ENCODE results near the gene GRAMD1A. TPM values are rescaled to one million over a fixed set of nuclear protein-coding genes. Genes with fewer than 3 reads are reported as not detected.
A peak's percentile ranks its signal among the peaks of the same experiment; 100 is the strongest.

The GRAMD1A gene
- total RNA-seq, 1 experiment from 2014 or later, result 125 TPM

DNA sequence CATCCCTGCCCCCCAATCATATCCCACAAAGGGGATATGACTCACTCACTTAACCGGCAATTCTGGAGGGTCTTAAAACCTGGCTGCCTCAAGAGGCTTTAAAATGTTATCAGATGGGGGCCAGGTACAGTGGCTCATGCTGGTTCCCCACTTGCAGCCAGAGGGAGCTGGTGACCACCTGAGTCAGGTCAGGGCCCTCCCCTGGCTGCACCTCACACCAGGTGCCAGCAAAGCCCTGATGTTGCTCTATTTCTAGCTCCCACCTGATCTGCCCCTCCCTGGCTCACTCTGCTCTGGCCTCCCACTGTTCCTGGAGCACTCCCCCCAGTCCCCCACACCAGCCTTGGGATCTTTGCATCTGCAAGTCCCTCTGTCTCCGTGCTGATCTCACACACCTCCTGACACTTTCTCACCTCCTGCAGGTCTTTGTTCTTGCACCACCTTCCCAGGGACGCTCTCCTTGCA, 55.6 kb downstream of the GRAMD1A start:
- peak overlapping the region; percentile 4 to 59; a peak in 4 of 5 replicates for H3K4me3 Mint-ChIP-seq
- peak; percentile 94 for DNase-seq
- Histone ChIP-seq H3K9ac (ENCODE audit: extremely low read depth, insufficient read length, low read length) (no peak overlapping the region), H2BK15ac (ENCODE audit: low read depth, low read length) (no peak overlapping the region), H4K20me1 (ENCODE audit: control insufficient read depth, insufficient read depth, insufficient read length) (no peaks in the 10 kb centered on the region), H4K5ac (ENCODE audit: insufficient read length, low read depth, low read length) (no peak overlapping the region), H3K23ac (ENCODE audit: insufficient read length, low read depth, low read length) (no peak overlapping the region), H3K23me2 (ENCODE audit: insufficient read length, low read depth, low read length, poor library complexity, severe bottlenecking) (no peaks in the 10 kb centered on the region), H3K4me2 (ENCODE audit: insufficient read depth, insufficient read length, low read length) (peak overlapping the region; percentile 1), H3K56ac (ENCODE audit: insufficient read length, low read depth, low read length) (no peak overlapping the region), H2BK5ac (ENCODE audit: insufficient read length, low read length) (no peak overlapping the region), H2BK120ac (ENCODE audit: low read depth, low read length, poor library complexity, severe bottlenecking) (no peak overlapping the region), H3K18ac (ENCODE audit: insufficient read length, low read depth, low read length) (no peak overlapping the region), H3K27ac (ENCODE audit: insufficient read length, low read depth, low read length) (no peak overlapping the region), H3T11ph (ENCODE audit: low read length) (no peak overlapping the region), H3K27me3 (ENCODE audit: insufficient read depth, low read length) (no peaks in the 10 kb centered on the region), H3K4ac (ENCODE audit: low read depth, low read length) (no peak overlapping the region), H2AK5ac (ENCODE audit: insufficient read length, low read length) (no peak overlapping the region), H2BK12ac (ENCODE audit: insufficient read length, low read depth, low read length) (no peak overlapping the region), H3K79me2 (ENCODE audit: insufficient read depth, low read length) (no peaks in the 10 kb centered on the region), H3K9me3 (ENCODE audit: control insufficient read depth, low read depth, low read length) (no peaks in the 10 kb centered on the region), H4K8ac (replicated peaks; ENCODE audit: insufficient read length, low read depth, low read length) (no peak overlapping the region), H2AFZ (ENCODE audit: low read length) (no peak overlapping the region), H4K91ac (ENCODE audit: insufficient read length, low read depth, low read length) (no peak overlapping the region), H3K14ac (ENCODE audit: insufficient read depth, low read length) (no peak overlapping the region), H3K79me1 (ENCODE audit: insufficient read depth, low read depth, low read length, poor library complexity, severe bottlenecking) (no peaks in the 10 kb centered on the region), H2BK20ac (ENCODE audit: low read depth, low read length, poor library complexity, severe bottlenecking) (no peak overlapping the region), H3K4me1 (ENCODE audit: insufficient read depth, low read length) (no peaks in the 10 kb centered on the region)
- peaks cover 6% of the 10 kb centered on the region for H3K27me3 Mint-ChIP-seq (ENCODE audit: low read depth)
- H3K4me1 Mint-ChIP-seq, result peaks cover 20 to 29% of the 10 kb centered on the region in 2 experiments
- peak; percentile 84 for TF ChIP-seq CTCF (conservative IDR thresholded peaks at IDR 0.05)
- WGBS (ENCODE audit: extremely low coverage, insufficient read length, low lambda C conversion rate), result no CpG with 5 or more reads among the region's 3 CpGs
- H3K27ac Mint-ChIP-seq, result peak overlapping the region; percentile 79 to 96 (median 92)
- H3K36me3 Mint-ChIP-seq (ENCODE audit: insufficient read depth in 1 of 3, low read depth in 3 of 3), result peaks cover 0 to 10% (median 5%) of the 10 kb centered on the region in 3 experiments; a peak in 3 of 7 replicates
- H3K9me3 Mint-ChIP-seq, result no peaks in the 10 kb centered on the region
